ENCODE measurements around the gene AGPAT2. TPM values are rescaled to one million over a fixed set of nuclear protein-coding genes. Genes with fewer than 3 reads are reported as not detected.

Gene AGPAT2
- total RNA-seq, 1 experiment from 2014 or later, result 54.7 TPM

- no peaks in the 10 kb centered on the region; the same call in 1 of the 2 replicates for H3K27me3 ChIP-seq (ENCODE audit: control insufficient read depth, insufficient read depth, low read length)
- no peak for DNase-seq
- no peak overlapping the region for H3K4me3 ChIP-seq (ENCODE audit: insufficient read depth, low read depth, low read length)
- peaks cover 24% of the 10 kb centered on the region for H3K36me3 ChIP-seq (replicated peaks; ENCODE audit: control insufficient read depth, insufficient read depth, low read length)
Measured at GRCh38 chr9:136723989-136724388, 36.7 kb upstream of the AGPAT2 start.

GRCh38 chr9:136723362-136723976, 36.2 kb upstream of the AGPAT2 start:
- H3K27me3 ChIP-seq (ENCODE audit: control insufficient read depth, insufficient read depth, low read length), result no peaks in the 10 kb centered on the region
- DNase-seq, result no peak
- no peak overlapping the region for H3K4me3 ChIP-seq (ENCODE audit: insufficient read depth, low read depth, low read length)
- H3K36me3 ChIP-seq (replicated peaks; ENCODE audit: control insufficient read depth, insufficient read depth, low read length), result peaks cover 24% of the 10 kb centered on the region

- peaks cover 24% of the 10 kb centered on the region for H3K36me3 ChIP-seq (replicated peaks; ENCODE audit: control insufficient read depth, insufficient read depth, low read length)
- no peak overlapping the region for H3K4me3 ChIP-seq (ENCODE audit: insufficient read depth, low read depth, low read length)
- no peaks in the 10 kb centered on the region for H3K27me3 ChIP-seq (ENCODE audit: control insufficient read depth, insufficient read depth, low read length)
- DNase-seq, result no peak
Measured at GRCh38 chr9:136722969-136723356, 35.7 kb upstream of the AGPAT2 start.

- Histone ChIP-seq H3K27me3 (ENCODE audit: control insufficient read depth, insufficient read depth, low read length) (no peaks in the 10 kb centered on the region), H3K36me3 (replicated peaks; ENCODE audit: control insufficient read depth, insufficient read depth, low read length) (peaks cover 24% of the 10 kb centered on the region), H3K4me3 (ENCODE audit: insufficient read depth, low read depth, low read length) (no peak overlapping the region)
- DNase-seq, result no peak
Measured at GRCh38 chr9:136722093-136722968, 35.1 kb upstream of the AGPAT2 start.

- peaks cover 20% of the 10 kb centered on the region for H3K36me3 ChIP-seq (replicated peaks; ENCODE audit: control insufficient read depth, insufficient read depth, low read length)
- H3K27me3 ChIP-seq (ENCODE audit: control insufficient read depth, insufficient read depth, low read length), result no peaks in the 10 kb centered on the region
- peak; percentile 79 for DNase-seq
- no peak overlapping the region for H3K4me3 ChIP-seq (ENCODE audit: insufficient read depth, low read depth, low read length)
Measured at GRCh38 chr9:136721339-136722092, 34.3 kb upstream of the AGPAT2 start.

GRCh38 chr9:136720898-136721338, 33.7 kb upstream of the AGPAT2 start:
- no peak for DNase-seq
- no peaks in the 10 kb centered on the region for H3K27me3 ChIP-seq (ENCODE audit: control insufficient read depth, insufficient read depth, low read length)
- peaks cover 14% of the 10 kb centered on the region for H3K36me3 ChIP-seq (replicated peaks; ENCODE audit: control insufficient read depth, insufficient read depth, low read length)
- H3K4me3 ChIP-seq (ENCODE audit: insufficient read depth, low read depth, low read length), result no peak overlapping the region

- peak; percentile 91 for DNase-seq
- Histone ChIP-seq H3K27me3 (ENCODE audit: control insufficient read depth, insufficient read depth, low read length) (no peaks in the 10 kb centered on the region), H3K4me3 (ENCODE audit: insufficient read depth, low read depth, low read length) (no peak overlapping the region), H3K36me3 (replicated peaks; ENCODE audit: control insufficient read depth, insufficient read depth, low read length) (peaks cover 9% of the 10 kb centered on the region)
Measured at GRCh38 chr9:136720251-136720897, 33.1 kb upstream of the AGPAT2 start.

GRCh38 chr9:136719195-136719880, 32.1 kb upstream of the AGPAT2 start:
- DNase-seq, result no peak
- peaks cover 5% of the 10 kb centered on the region for H3K36me3 ChIP-seq (replicated peaks; ENCODE audit: control insufficient read depth, insufficient read depth, low read length)
- H3K4me3 ChIP-seq (ENCODE audit: insufficient read depth, low read depth, low read length), result no peak overlapping the region
- H3K27me3 ChIP-seq (ENCODE audit: control insufficient read depth, insufficient read depth, low read length), result no peaks in the 10 kb centered on the region

- Histone ChIP-seq H3K4me3 (ENCODE audit: insufficient read depth, low read depth, low read length) (no peak overlapping the region), H3K36me3 (replicated peaks; ENCODE audit: control insufficient read depth, insufficient read depth, low read length) (peaks cover under 1% of the 10 kb centered on the region; the same call in 1 of the 2 replicates), H3K27me3 (ENCODE audit: control insufficient read depth, insufficient read depth, low read length) (no peaks in the 10 kb centered on the region)
- DNase-seq, result no peak
Measured at GRCh38 chr9:136718345-136719194, 31.3 kb upstream of the AGPAT2 start.

- no peak for DNase-seq
- Histone ChIP-seq H3K4me3 (ENCODE audit: insufficient read depth, low read depth, low read length) (no peak overlapping the region), H3K27me3 (ENCODE audit: control insufficient read depth, insufficient read depth, low read length) (no peaks in the 10 kb centered on the region), H3K36me3 (replicated peaks; ENCODE audit: control insufficient read depth, insufficient read depth, low read length) (no peaks in the 10 kb centered on the region)
Measured at GRCh38 chr9:136717399-136717798, 30.1 kb upstream of the AGPAT2 start.

- Histone ChIP-seq H3K4me3 (ENCODE audit: insufficient read depth, low read depth, low read length) (no peak overlapping the region), H3K27me3 (ENCODE audit: control insufficient read depth, insufficient read depth, low read length) (peaks cover 3% of the 10 kb centered on the region), H3K36me3 (replicated peaks; ENCODE audit: control insufficient read depth, insufficient read depth, low read length) (no peaks in the 10 kb centered on the region)
- DNase-seq, result no peak
Measured at GRCh38 chr9:136714893-136715274, 27.6 kb upstream of the AGPAT2 start.

GRCh38 chr9:136714096-136714892, 27.0 kb upstream of the AGPAT2 start:
- H3K36me3 ChIP-seq (replicated peaks; ENCODE audit: control insufficient read depth, insufficient read depth, low read length), result no peaks in the 10 kb centered on the region
- no peak for DNase-seq
- peaks cover 3% of the 10 kb centered on the region for H3K27me3 ChIP-seq (ENCODE audit: control insufficient read depth, insufficient read depth, low read length)
- no peak overlapping the region for H3K4me3 ChIP-seq (ENCODE audit: insufficient read depth, low read depth, low read length)

Measured in H7 (cell line).